Measurements from ENCODE around the gene ZBTB11.
"Not testable (repeated sequence)": the region's sequence is repeated elsewhere in the genome, so short reads cannot be mapped to it uniquely, and the experiment has no call there.

ZBTB11 gene

GRCh38 chr3:101615525-101615924, 61.4 kb downstream of the ZBTB11 start:
- FAIRE-seq, result no peak

- FAIRE-seq, result not testable (repeated sequence)
Measured at GRCh38 chr3:101613014-101613413, 63.9 kb downstream of the ZBTB11 start.

- no peak for FAIRE-seq
Measured at GRCh38 chr3:101611023-101611422, 65.9 kb downstream of the ZBTB11 start.

- not testable (repeated sequence) for FAIRE-seq
Measured at GRCh38 chr3:101605398-101605797, 71.5 kb downstream of the ZBTB11 start.

GRCh38 chr3:101603184-101603583, 73.7 kb downstream of the ZBTB11 start:
- no peak for FAIRE-seq

- no peak for FAIRE-seq
Measured at GRCh38 chr3:101602731-101603130, 74.2 kb downstream of the ZBTB11 start.
